ENCODE data around the gene TRAF2. TPM values are rescaled to one million over a fixed set of nuclear protein-coding genes. Genes with fewer than 3 reads are reported as not detected.

The TRAF2 gene
- total and polyA plus RNA-seq, 2 of the 13 experiments (the other 11 are each of a cell fraction or from before 2014, with no cell fraction given): 12.4 to 13.6 TPM

GRCh38 chr9:136882109-136882946 lies 4.0 kb upstream of the TRAF2 start (continued):
- TF ChIP-seq, protein P1, sequence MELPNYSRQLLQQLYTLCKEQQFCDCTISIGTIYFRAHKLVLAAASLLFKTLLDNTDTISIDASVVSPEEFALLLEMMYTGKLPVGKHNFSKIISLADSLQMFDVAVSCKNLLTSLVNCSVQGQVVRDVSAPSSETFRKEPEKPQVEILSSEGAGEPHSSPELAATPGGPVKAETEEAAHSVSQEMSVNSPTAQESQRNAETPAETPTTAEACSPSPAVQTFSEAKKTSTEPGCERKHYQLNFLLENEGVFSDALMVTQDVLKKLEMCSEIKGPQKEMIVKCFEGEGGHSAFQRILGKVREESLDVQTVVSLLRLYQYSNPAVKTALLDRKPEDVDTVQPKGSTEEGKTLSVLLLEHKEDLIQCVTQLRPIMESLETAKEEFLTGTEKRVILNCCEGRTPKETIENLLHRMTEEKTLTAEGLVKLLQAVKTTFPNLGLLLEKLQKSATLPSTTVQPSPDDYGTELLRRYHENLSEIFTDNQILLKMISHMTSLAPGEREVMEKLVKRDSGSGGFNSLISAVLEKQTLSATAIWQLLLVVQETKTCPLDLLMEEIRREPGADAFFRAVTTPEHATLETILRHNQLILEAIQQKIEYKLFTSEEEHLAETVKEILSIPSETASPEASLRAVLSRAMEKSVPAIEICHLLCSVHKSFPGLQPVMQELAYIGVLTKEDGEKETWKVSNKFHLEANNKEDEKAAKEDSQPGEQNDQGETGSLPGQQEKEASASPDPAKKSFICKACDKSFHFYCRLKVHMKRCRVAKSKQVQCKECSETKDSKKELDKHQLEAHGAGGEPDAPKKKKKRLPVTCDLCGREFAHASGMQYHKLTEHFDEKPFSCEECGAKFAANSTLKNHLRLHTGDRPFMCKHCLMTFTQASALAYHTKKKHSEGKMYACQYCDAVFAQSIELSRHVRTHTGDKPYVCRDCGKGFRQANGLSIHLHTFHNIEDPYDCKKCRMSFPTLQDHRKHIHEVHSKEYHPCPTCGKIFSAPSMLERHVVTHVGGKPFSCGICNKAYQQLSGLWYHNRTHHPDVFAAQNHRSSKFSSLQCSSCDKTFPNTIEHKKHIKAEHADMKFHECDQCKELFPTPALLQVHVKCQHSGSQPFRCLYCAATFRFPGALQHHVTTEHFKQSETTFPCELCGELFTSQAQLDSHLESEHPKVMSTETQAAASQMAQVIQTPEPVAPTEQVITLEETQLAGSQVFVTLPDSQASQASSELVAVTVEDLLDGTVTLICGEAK (IDR thresholded peaks at IDR 0.05): no peak
- TF ChIP-seq, protein P1 (CRISPR knock-in tag; IDR thresholded peaks at IDR 0.05): no peak; the same call in 1 of the 2 replicates
- TF ChIP-seq, protein P2, sequence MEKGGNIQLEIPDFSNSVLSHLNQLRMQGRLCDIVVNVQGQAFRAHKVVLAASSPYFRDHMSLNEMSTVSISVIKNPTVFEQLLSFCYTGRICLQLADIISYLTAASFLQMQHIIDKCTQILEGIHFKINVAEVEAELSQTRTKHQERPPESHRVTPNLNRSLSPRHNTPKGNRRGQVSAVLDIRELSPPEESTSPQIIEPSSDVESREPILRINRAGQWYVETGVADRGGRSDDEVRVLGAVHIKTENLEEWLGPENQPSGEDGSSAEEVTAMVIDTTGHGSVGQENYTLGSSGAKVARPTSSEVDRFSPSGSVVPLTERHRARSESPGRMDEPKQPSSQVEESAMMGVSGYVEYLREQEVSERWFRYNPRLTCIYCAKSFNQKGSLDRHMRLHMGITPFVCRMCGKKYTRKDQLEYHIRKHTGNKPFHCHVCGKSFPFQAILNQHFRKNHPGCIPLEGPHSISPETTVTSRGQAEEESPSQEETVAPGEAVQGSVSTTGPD (CRISPR knock-in tag; IDR thresholded peaks at IDR 0.05): no peak
- TF ChIP-seq ZNF570 (CRISPR knock-in tag; IDR thresholded peaks at IDR 0.05; ENCODE audit: borderline replicate concordance): no peak
- peak; percentile 35; the same call in 1 of the 2 replicates for TF ChIP-seq NFIC (IDR thresholded peaks at IDR 0.05; ENCODE audit: low read length)
- TF ChIP-seq PRPF4 (IDR thresholded peaks at IDR 0.05; ENCODE audit: low read depth, low read length, poor library complexity, severe bottlenecking): no peak
- TF ChIP-seq SP4 (CRISPR knock-in tag; IDR thresholded peaks at IDR 0.05): peak; percentile 59
- TF ChIP-seq THAP8 (CRISPR knock-in tag; IDR thresholded peaks at IDR 0.05; ENCODE audit: borderline replicate concordance): no peak; the same call in 1 of the 2 replicates
- TF ChIP-seq PHF5A (CRISPR knock-in tag; IDR thresholded peaks at IDR 0.05; ENCODE audit: low read depth, unreplicated experiment): peak; percentile 57
- no peak for TF ChIP-seq ZNF136 (CRISPR knock-in tag; IDR thresholded peaks at IDR 0.05; ENCODE audit: low read depth)
- TF ChIP-seq TEAD2 (CRISPR knock-in tag; IDR thresholded peaks at IDR 0.05): no peak
- peak; percentile 96 for TF ChIP-seq ZNF670 (CRISPR knock-in tag; IDR thresholded peaks at IDR 0.05; ENCODE audit: borderline replicate concordance)
- no peak for TF ChIP-seq ZNF280D (CRISPR knock-in tag; IDR thresholded peaks at IDR 0.05)
- TF ChIP-seq ZSCAN20 (CRISPR knock-in tag; IDR thresholded peaks at IDR 0.05; ENCODE audit: borderline replicate concordance): no peak
